HG03135 (cell line): ENCODE results near the gene THOP1.

Experiments used
- ATAC-seq: cut with Tn5 transposase; IDR thresholded peaks from one replicate; pipeline ENCODE4 v1.9.1; 2021; ENCODE audit warnings: mild to moderate bottlenecking, moderate library complexity; ENCODE audit not compliant: unreplicated experiment

Gene THOP1

GRCh38 chr19:2850256-2850925 is 65.1 kb downstream of the THOP1 start:
- ATAC-seq: no peak

- no peak for ATAC-seq
Observed at GRCh38 chr19:2852598-2852997, 67.3 kb downstream of the THOP1 start.

GRCh38 chr19:2853015-2853606 is 67.8 kb downstream of the THOP1 start:
- ATAC-seq: no peak

- ATAC-seq: no peak
Observed at GRCh38 chr19:2854849-2855248, 69.5 kb downstream of the THOP1 start.

GRCh38 chr19:2856457-2857050 is 71.3 kb downstream of the THOP1 start:
- ATAC-seq: no peak

GRCh38 chr19:2858864-2859263 is 73.6 kb downstream of the THOP1 start:
- no peak for ATAC-seq

- ATAC-seq: no peak
Observed at GRCh38 chr19:2863816-2864215, 78.5 kb downstream of the THOP1 start.
